Smooth muscle cell (in vitro differentiated cells): ENCODE results near the gene ADGRV1. TPM values are rescaled to one million over a fixed set of nuclear protein-coding genes. Genes with fewer than 3 reads are reported as not detected.
"Not testable (repeated sequence)": the region's sequence is repeated elsewhere in the genome, so short reads cannot be mapped to it uniquely, and the experiment has no call there.

Source experiments
- DNase-seq: peaks from one replicate; lab custom pipeline; 2025; ENCODE audit not compliant: unreplicated experiment; lab: John Stamatoyannopoulos, UW
- H2AFZ ChIP-seq: fragments of 200-600 bp; sonication (generic); 2 replicates; pipeline ENCODE4 v1.6.0; 2016; ENCODE audit warnings: antibody characterized with exemption, low read depth, mild to moderate bottlenecking
- H3F3A ChIP-seq: fragments of 200-600 bp; sonication (generic); 2 replicates; pipeline ENCODE4 v1.6.0; 2017; ENCODE audit warnings: antibody characterized with exemption, low read depth
- H3K27ac ChIP-seq: fragments of 200-600 bp; sonication (generic); 2 replicates; pipeline ENCODE4 v1.5.1; 2016; ENCODE audit warnings: low read depth, mild to moderate bottlenecking
- H3K27me3 ChIP-seq: fragments of 200-600 bp; sonication (generic); 2 replicates; pipeline ENCODE4 v1.6.1; 2016; ENCODE audit warnings: low read depth, mild to moderate bottlenecking
- H3K36me3 ChIP-seq: fragments of 200-600 bp; sonication (generic); 2 replicates; pipeline ENCODE4 v1.5.1; 2016; ENCODE audit warnings: low read depth
- H3K4me1 ChIP-seq: fragments of 200-600 bp; sonication (generic); 2 replicates; pipeline ENCODE4 v1.5.1; 2016; ENCODE audit warnings: low read depth
- H3K4me2 ChIP-seq: fragments of 200-600 bp; sonication (generic); 2 replicates; pipeline ENCODE4 v1.6.0; 2016; ENCODE audit warnings: mild to moderate bottlenecking
- H3K4me3 ChIP-seq: fragments of 200-600 bp; sonication (generic); 2 replicates; pipeline ENCODE4 v1.5.1; 2016; ENCODE audit warnings: mild to moderate bottlenecking
- H3K79me2 ChIP-seq: fragments of 200-600 bp; sonication (generic); 2 replicates; pipeline ENCODE4 v1.6.0; 2016; ENCODE audit warnings: low read depth, mild to moderate bottlenecking
- H3K9ac ChIP-seq: fragments of 200-600 bp; sonication (generic); 2 replicates; pipeline ENCODE4 v1.6.0; 2016; ENCODE audit warnings: low read depth
- H3K9me3 ChIP-seq: fragments of 200-600 bp; sonication (generic); replicated peaks from 2 replicates; pipeline ENCODE4 v1.5.1; 2016; ENCODE audit warnings: low read depth
- H4K20me1 ChIP-seq: fragments of 200-600 bp; sonication (generic); 2 replicates; pipeline ENCODE4 v1.6.0; 2016; ENCODE audit warnings: low read depth
- WGBS: methylation state at CpG from one replicate; pipeline ENCODE4 v1.1.7; 2016; ENCODE audit warnings: low lambda C conversion rate; 5-methylcytosine and 5-hydroxymethylcytosine counted together
- polyA plus RNA-seq: library from polyadenylated mRNA; unstranded; fragments of >200 nt; fragmentation: Nextera tagmentation; extraction: Ambion mirVana; gene quantifications from 2 replicates; pipeline ENCODE4 v1.2.1, GENCODE V29; 2016
- total RNA-seq: library from RNA; depleted of rRNA; stranded (reverse); fragments of >200 nt; gene quantifications from 2 replicates; pipeline ENCODE4 v1.2.3, GENCODE V29; 2014
- TF ChIP-seq, protein P1 (sequence below): fragments of 200-600 bp; sonication (generic); IDR thresholded peaks from 2 replicates; pipeline ENCODE4 v1.5.1; 2017; ENCODE audit warnings: borderline replicate concordance, mild to moderate bottlenecking, antibody characterized with exemption; ENCODE audit not compliant: insufficient read depth, poor library complexity, severe bottlenecking

Gene ADGRV1
- total and polyA plus RNA-seq, 2 experiments from 2014 or later, result 16.8 to 17.7 TPM

GRCh38 chr5:90571147-90571773, 12.7 kb downstream of the ADGRV1 start:
- DNase-seq, result no peak
- Histone ChIP-seq H3K9me3 (no peaks in the 10 kb centered on the region), H3K4me2 (no peak overlapping the region), H3K27me3 (no peaks in the 10 kb centered on the region), H2AFZ (no peak overlapping the region), H3K9ac (no peak overlapping the region), H3K4me3 (no peak overlapping the region), H3K4me1 (no peaks in the 10 kb centered on the region), H3K79me2 (no peaks in the 10 kb centered on the region), H4K20me1 (no peaks in the 10 kb centered on the region), H3F3A (no peaks in the 10 kb centered on the region), H3K36me3 (peaks cover 4% of the 10 kb centered on the region), H3K27ac (no peak overlapping the region)
- WGBS, result 91% methylated on average over 1 of the region's 1 CpG
- TF ChIP-seq, protein P1, sequence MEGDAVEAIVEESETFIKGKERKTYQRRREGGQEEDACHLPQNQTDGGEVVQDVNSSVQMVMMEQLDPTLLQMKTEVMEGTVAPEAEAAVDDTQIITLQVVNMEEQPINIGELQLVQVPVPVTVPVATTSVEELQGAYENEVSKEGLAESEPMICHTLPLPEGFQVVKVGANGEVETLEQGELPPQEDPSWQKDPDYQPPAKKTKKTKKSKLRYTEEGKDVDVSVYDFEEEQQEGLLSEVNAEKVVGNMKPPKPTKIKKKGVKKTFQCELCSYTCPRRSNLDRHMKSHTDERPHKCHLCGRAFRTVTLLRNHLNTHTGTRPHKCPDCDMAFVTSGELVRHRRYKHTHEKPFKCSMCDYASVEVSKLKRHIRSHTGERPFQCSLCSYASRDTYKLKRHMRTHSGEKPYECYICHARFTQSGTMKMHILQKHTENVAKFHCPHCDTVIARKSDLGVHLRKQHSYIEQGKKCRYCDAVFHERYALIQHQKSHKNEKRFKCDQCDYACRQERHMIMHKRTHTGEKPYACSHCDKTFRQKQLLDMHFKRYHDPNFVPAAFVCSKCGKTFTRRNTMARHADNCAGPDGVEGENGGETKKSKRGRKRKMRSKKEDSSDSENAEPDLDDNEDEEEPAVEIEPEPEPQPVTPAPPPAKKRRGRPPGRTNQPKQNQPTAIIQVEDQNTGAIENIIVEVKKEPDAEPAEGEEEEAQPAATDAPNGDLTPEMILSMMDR, result no peak

DNA sequence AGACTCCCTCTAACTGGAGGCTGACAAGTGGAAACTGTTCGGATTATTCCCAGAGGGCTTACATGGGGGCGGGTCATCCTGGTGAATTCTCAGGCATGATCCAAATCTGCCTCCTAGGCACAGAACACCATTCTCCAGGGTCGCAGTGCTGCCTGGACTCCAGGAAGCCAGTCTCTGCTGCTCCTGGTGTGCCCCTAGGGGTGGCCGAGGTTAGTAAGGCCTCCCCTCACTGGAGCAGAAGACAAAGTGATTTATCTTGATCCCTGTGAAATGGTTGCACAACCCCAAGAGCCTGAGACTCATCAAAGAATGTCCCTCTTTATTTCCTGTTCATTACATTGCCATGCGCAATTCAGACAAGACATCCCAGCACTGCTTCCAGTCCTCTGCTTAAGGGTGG, 17.1 kb downstream of the ADGRV1 start:
- no peaks in the 10 kb centered on the region for H4K20me1 ChIP-seq
- H3K36me3 ChIP-seq, result no peaks in the 10 kb centered on the region
- H3K9me3 ChIP-seq, result no peaks in the 10 kb centered on the region
- H2AFZ ChIP-seq, result no peak overlapping the region
- no peaks in the 10 kb centered on the region for H3K79me2 ChIP-seq
- H3F3A ChIP-seq, result no peaks in the 10 kb centered on the region
- TF ChIP-seq, protein P1, result no peak
- H3K4me1 ChIP-seq, result no peaks in the 10 kb centered on the region
- DNase-seq, result no peak
- WGBS, result 85% methylated on average over 5 of the region's 5 CpGs
- no peak overlapping the region for H3K9ac ChIP-seq
- no peak overlapping the region for H3K4me3 ChIP-seq
- no peak overlapping the region for H3K4me2 ChIP-seq
- no peaks in the 10 kb centered on the region for H3K27me3 ChIP-seq
- H3K27ac ChIP-seq, result no peak overlapping the region

GRCh38 chr5:90576566-90576965, 18.0 kb downstream of the ADGRV1 start:
- not testable (repeated sequence) for H3K27me3 ChIP-seq, H2AFZ ChIP-seq, H3K79me2 ChIP-seq, H3K9me3 ChIP-seq, H3K4me1 ChIP-seq, DNase-seq, H4K20me1 ChIP-seq, H3K36me3 ChIP-seq, H3K9ac ChIP-seq, H3K4me3 ChIP-seq, H3K27ac ChIP-seq, H3F3A ChIP-seq, H3K4me2 ChIP-seq
- 96% methylated on average over 3 of the region's 3 CpGs for WGBS

GRCh38 chr5:90579905-90580304, 21.3 kb downstream of the ADGRV1 start:
- not testable (repeated sequence) for H3F3A ChIP-seq, H3K27me3 ChIP-seq, H3K79me2 ChIP-seq, H3K9ac ChIP-seq, DNase-seq, H4K20me1 ChIP-seq, H3K27ac ChIP-seq, H3K4me1 ChIP-seq, H3K9me3 ChIP-seq, H3K4me3 ChIP-seq, H3K4me2 ChIP-seq, H3K36me3 ChIP-seq, H2AFZ ChIP-seq
- WGBS, result 88% methylated on average over 2 of the region's 2 CpGs

DNA sequence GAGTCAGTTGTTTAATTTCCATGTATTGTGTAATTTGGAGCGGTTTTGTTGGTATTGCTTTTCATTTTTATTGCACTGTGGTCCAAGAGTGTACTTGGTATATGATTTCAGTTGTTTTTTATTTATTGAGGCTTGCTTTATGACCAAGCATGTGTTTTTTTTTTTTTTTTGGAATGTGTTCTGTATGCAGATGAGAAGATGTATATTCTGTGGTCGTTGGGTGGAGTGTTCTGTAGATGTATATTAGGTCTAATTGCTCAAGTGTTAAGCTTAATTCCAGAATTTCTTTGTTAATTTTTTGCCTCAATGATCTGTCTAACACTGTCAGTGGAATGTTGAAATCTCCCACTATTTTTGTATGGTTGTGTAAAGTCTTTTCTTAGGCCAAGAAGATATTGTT, 23.4 kb downstream of the ADGRV1 start:
- TF ChIP-seq, protein P1, result no peak
- H2AFZ ChIP-seq, result no peak overlapping the region
- no peak overlapping the region for H3K9ac ChIP-seq
- no peaks in the 10 kb centered on the region for H3K27me3 ChIP-seq
- H3K27ac ChIP-seq, result no peak overlapping the region
- no peak overlapping the region for H3K4me3 ChIP-seq
- 88% methylated on average over 2 of the region's 2 CpGs for WGBS
- no peaks in the 10 kb centered on the region for H4K20me1 ChIP-seq
- H3K36me3 ChIP-seq, result no peaks in the 10 kb centered on the region
- H3K79me2 ChIP-seq, result no peaks in the 10 kb centered on the region
- no peaks in the 10 kb centered on the region for H3K9me3 ChIP-seq
- H3K4me1 ChIP-seq, result no peaks in the 10 kb centered on the region
- DNase-seq, result no peak
- no peak overlapping the region for H3K4me2 ChIP-seq
- no peaks in the 10 kb centered on the region for H3F3A ChIP-seq
